ENCODE data around the gene MCEMP1. TPM values are rescaled to one million over a fixed set of nuclear protein-coding genes. Genes with fewer than 3 reads are reported as not detected.

MCEMP1 gene
- total and polyA plus RNA-seq, 2 of the 13 experiments (the other 11 are each of a cell fraction or from before 2014, with no cell fraction given) = not detected

DNA sequence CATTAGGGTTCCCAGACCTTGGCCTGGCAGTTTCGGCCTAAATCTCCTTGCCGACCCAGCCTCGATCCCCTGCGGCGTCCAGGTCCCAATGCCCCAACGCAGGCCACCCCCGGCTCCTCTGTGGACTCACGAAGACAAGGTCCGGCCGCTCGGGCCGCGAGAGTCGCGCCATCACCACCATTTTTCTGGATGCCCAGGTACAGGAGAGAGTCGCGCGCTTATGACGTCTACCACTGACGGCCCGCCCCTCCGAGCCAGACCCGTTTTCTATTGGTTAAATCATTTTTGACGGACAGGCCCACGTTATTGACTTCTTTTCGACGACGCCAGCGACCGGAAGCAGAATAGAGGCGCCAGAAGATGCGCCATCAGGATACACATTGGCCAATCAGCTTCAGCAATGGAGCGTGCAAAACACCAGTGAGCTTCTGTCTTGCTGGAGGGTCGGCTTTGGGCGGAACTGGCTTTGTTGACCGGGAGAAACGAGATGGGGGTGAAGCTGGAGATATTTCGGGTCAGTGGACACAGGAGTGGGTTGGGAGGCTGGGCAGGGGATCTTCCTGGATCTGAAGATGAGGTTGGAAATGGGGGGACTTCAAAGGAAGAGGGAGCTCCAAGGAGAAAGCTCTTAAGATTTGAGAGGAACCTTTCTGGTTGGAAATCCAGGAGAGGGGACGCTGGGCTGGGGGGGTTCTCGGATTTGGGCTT, 47.4 kb upstream of the MCEMP1 start, which contains the start of the genes PET100 and XAB2 (continued):
- TF ChIP-seq, protein P1, sequence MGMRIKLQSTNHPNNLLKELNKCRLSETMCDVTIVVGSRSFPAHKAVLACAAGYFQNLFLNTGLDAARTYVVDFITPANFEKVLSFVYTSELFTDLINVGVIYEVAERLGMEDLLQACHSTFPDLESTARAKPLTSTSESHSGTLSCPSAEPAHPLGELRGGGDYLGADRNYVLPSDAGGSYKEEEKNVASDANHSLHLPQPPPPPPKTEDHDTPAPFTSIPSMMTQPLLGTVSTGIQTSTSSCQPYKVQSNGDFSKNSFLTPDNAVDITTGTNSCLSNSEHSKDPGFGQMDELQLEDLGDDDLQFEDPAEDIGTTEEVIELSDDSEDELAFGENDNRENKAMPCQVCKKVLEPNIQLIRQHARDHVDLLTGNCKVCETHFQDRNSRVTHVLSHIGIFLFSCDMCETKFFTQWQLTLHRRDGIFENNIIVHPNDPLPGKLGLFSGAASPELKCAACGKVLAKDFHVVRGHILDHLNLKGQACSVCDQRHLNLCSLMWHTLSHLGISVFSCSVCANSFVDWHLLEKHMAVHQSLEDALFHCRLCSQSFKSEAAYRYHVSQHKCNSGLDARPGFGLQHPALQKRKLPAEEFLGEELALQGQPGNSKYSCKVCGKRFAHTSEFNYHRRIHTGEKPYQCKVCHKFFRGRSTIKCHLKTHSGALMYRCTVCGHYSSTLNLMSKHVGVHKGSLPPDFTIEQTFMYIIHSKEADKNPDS (CRISPR knock-in tag; IDR thresholded peaks at IDR 0.05) = no peak
- TF ChIP-seq ZNF317 (CRISPR knock-in tag; IDR thresholded peaks at IDR 0.05) (0 out of 2 replicates have a peak, but pooled peaks have one; percentile 51), ZSCAN30 (CRISPR knock-in tag; IDR thresholded peaks at IDR 0.05) (no peak), HHEX (CRISPR knock-in tag; IDR thresholded peaks at IDR 0.05) (no peak), ZNF276 (CRISPR knock-in tag; IDR thresholded peaks at IDR 0.05; ENCODE audit: low read depth) (no peak), HNF1B (CRISPR knock-in tag; IDR thresholded peaks at IDR 0.05) (peak; percentile 74), NCOA1 (CRISPR knock-in tag; IDR thresholded peaks at IDR 0.05) (no peak), ETV5 (CRISPR knock-in tag; IDR thresholded peaks at IDR 0.05; ENCODE audit: borderline replicate concordance) (peak; percentile 81; the same call in 1 of the 2 replicates), KLF6 (CRISPR knock-in tag; IDR thresholded peaks at IDR 0.05) (no peak), UBTF (CRISPR knock-in tag; IDR thresholded peaks at IDR 0.05) (no peak), BHLHE40 (IDR thresholded peaks at IDR 0.05; ENCODE audit: low read length) (no peak), EED (CRISPR knock-in tag; IDR thresholded peaks at IDR 0.05) (no peak), SNAPC5 (CRISPR knock-in tag; IDR thresholded peaks at IDR 0.05; ENCODE audit: borderline replicate concordance) (0 out of 2 replicates have a peak, but pooled peaks have one; percentile 26), ZFP82 (CRISPR knock-in tag; IDR thresholded peaks at IDR 0.05; ENCODE audit: borderline replicate concordance) (no peak), IRF2 (CRISPR knock-in tag; IDR thresholded peaks at IDR 0.05) (0 out of 2 replicates have a peak, but pooled peaks have one; percentile 23), ZNF703 (CRISPR knock-in tag; IDR thresholded peaks at IDR 0.05; ENCODE audit: borderline replicate concordance) (no peak), CREM (IDR thresholded peaks at IDR 0.05) (peak; percentile 99), CREM (CRISPR knock-in tag; IDR thresholded peaks at IDR 0.05) (peak; percentile 79), GATAD1 (CRISPR knock-in tag; IDR thresholded peaks at IDR 0.05) (peak; percentile 99), ARNTL (CRISPR knock-in tag; IDR thresholded peaks at IDR 0.05) (no peak), ZSCAN12 (CRISPR knock-in tag; IDR thresholded peaks at IDR 0.05) (peak; percentile 68; the same call in 1 of the 2 replicates)
- TF ChIP-seq, protein P2, sequence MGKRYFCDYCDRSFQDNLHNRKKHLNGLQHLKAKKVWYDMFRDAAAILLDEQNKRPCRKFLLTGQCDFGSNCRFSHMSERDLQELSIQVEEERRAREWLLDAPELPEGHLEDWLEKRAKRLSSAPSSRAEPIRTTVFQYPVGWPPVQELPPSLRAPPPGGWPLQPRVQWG (CRISPR knock-in tag; IDR thresholded peaks at IDR 0.05; ENCODE audit: borderline replicate concordance, low read depth) = no peak

Measured in HepG2 (cell line).